Measurements from ENCODE around the gene DNAJB1. TPM values are rescaled to one million over a fixed set of nuclear protein-coding genes. Genes with fewer than 3 reads are reported as not detected.

DNAJB1 gene
- polyA plus RNA-seq, 4 donors: 98.5 to 125 (median 104) TPM

DNA sequence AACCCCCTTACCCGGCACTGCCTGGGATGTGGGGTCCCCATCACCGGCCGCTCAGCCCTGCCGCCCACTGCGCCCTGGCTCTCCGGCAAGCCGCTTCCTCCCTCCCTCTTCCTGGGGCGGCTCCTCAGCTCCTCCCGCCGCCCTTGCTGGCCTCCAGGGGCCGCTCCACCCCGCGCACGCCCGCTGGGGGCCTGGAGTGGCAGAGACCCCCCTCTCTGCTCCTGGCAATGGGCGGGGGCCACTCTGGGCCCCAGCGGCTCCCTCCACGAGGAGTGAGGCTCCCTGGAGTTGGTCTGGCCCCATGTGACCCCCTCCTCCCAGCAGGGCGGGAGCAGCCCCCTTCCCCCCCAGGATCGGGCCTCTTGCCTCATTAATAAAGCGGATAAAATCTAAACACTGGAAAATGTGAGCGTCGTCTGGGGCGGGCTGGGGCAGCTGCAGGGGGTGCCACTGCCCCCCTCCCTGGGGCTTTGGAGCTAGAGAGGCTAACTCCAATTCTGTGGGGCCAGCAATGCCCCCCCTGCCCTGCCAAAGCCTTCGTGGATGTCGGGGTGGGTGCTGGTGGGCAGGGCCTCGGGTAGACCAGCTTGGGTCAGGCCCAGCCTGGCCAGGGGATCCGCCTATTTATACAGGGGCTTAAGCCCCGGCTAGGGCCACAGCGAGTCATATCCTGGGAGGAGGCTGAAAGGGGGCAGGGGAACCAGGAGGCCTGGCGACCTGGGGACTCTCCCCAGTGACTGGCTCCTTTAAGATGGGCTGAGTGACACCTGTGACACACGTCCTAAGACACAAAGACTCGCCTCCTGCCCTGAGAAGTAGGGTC is 42.7 kb downstream of the DNAJB1 start, which contains the start of gene PTGER1:
PTGER1 (minus strand) TSS at position 104 of the 823 bp plus-strand sequence. CDS start 1,034 bp downstream, outside the sequence.
- DNase-seq (ENCODE audit: low read depth in 4 of 4, low spot score in 3 of 4): no peak

GRCh38 chr19:14474827-14475226 is 43.4 kb downstream of the DNAJB1 start:
- DNase-seq (ENCODE audit: low read depth in 4 of 4, low spot score in 3 of 4): no peak

DNA sequence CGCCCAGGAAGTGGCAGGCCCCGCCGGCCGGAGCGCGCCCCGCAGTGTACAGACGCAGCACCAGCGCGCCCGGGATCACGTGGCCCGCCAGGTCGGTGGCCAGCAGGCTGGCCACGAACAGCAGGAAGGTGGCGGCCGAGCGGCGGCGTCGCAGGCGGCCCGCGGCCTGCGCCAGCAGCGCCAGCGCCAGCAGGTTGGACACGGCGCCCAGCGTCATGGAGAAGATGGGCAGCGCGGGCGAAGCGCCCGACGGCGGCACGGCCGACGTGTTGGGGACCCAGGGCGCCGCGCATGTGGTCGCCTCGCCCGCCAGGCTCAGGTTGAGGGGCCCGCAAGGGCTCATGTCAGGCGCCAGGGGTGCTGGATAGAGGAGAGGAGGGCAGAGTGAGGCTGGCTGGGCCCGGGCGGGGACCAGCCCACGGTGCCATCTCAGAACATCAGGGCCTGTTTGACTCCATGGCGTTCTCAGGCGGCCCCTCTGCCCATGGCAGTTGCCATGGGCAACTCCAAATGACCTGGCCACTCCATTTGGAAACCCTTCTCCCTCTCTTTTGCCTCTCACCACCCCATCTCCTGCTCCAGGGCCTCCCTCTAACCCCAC is 44.1 kb downstream of the DNAJB1 start:
- DNase-seq (ENCODE audit: low read depth in 4 of 4, low spot score in 3 of 4): no peak

- DNase-seq (ENCODE audit: low read depth in 4 of 4, low spot score in 3 of 4): no peak
Observed at GRCh38 chr19:14473073-14473977, 44.9 kb downstream of the DNAJB1 start.

- DNase-seq (ENCODE audit: low read depth in 4 of 4, low spot score in 3 of 4): no peak
Observed at GRCh38 chr19:14472202-14472938, 45.8 kb downstream of the DNAJB1 start.

- DNase-seq (ENCODE audit: low read depth in 4 of 4, low spot score in 3 of 4): no peak
Observed at GRCh38 chr19:14471436-14472187, 46.6 kb downstream of the DNAJB1 start.

DNA sequence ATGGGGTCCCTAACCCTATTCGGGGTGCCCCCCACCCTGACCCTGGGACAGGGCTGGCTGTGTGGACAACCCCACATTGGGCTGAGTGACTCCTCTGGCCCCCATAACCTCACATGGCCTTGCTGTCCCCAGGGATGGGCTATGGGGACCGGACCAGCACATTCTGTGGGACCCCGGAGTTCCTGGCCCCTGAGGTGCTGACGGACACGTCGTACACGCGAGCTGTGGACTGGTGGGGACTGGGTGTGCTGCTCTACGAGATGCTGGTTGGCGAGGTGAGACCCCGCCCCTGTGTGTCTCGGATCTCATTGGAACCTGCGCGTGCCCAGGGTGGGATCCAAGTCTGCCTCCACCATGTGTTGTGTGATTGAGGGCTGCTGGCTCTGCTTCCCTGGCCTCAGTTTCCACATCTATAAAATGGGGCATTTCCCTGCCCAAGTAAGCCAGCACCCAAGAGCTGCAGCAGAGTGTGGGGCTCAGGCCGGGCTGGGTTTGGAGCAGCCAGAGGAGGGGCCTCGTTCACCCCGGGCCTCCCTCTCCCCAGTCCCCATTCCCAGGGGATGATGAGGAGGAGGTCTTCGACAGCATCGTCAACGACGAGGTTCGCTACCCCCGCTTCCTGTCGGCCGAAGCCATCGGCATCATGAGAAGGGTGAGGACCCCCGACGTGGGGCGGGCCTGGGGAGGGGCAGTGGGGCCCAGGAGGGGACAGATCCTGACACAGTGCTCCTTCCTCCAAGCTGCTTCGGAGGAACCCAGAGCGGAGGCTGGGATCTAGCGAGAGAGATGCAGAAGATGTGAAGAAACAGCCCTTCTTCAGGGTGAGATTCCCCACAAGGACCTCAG is 47.9 kb downstream of the DNAJB1 start:
- DNase-seq (ENCODE audit: low read depth in 4 of 4, low spot score in 3 of 4): no peak

- DNase-seq (ENCODE audit: low read depth in 4 of 4, low spot score in 3 of 4): no peak
Observed at GRCh38 chr19:14467816-14468215, 50.4 kb downstream of the DNAJB1 start.

DNA sequence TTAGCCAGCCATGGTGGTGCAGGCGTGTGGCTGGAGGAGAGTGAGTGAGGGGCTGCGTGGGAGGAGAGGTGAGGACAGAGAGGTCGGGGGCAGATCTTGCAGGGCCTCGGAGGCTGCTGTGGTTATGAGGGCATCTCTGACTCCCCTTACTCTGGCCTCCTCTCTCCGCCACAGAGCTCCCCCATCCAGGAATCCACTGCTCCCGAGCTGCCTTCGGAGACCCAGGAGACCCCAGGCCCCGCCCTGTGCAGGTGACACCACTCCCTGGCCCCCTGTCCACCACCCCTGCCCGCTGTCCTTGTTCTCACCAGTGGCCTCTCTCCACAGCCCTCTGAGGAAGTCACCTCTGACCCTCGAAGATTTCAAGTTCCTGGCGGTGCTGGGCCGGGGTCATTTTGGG is 50.8 kb downstream of the DNAJB1 start:
- DNase-seq (ENCODE audit: low read depth in 4 of 4, low spot score in 3 of 4): no peak

Other genes starting within 250 kb of the DNAJB1 start
- 10 to 100 TPM; 20.3 to 44.8 (median 23.1) TPM for gene ADGRE5, start 137.0 kb downstream of the DNAJB1 start, polyA plus RNA-seq (ENCODE audit: insufficient read length in 4 of 4)
- gene DDX39A, start 99.1 kb downstream of the DNAJB1 start, polyA plus RNA-seq (ENCODE audit: insufficient read length in 4 of 4): 10 to 100 TPM; 36.1 to 70.0 (median 53.2) TPM
- 100 to 1,000 TPM in 1 of 4 donors, 10 to 100 TPM in 3; 56.1 to 104 (median 80.8) TPM for gene PKN1, start 85.1 kb downstream of the DNAJB1 start, polyA plus RNA-seq (ENCODE audit: insufficient read length in 4 of 4)
- gene PTGER1, start 43.0 kb downstream of the DNAJB1 start, polyA plus RNA-seq (ENCODE audit: insufficient read length in 4 of 4): 1 to 10 TPM in 3 of 4 donors, under 1 TPM in 1; 0.71 to 9.1 (median 2.5) TPM
- gene GIPC1, start 22.3 kb downstream of the DNAJB1 start, polyA plus RNA-seq (ENCODE audit: insufficient read length in 4 of 4): 100 to 1,000 TPM in 1 of 4 donors, 10 to 100 TPM in 3; 58.3 to 102 (median 63.4) TPM
- 100 to 1,000 TPM in 3 of 4 donors, 10 to 100 TPM in 1; 64.8 to 153 (median 142) TPM for gene TECR, start 11.2 kb upstream of the DNAJB1 start, polyA plus RNA-seq (ENCODE audit: insufficient read length in 4 of 4)
- 100 to 1,000 TPM in 1 of 4 donors, 10 to 100 TPM in 3; 72.3 to 131 (median 88.7) TPM for gene NDUFB7, start 53.7 kb upstream of the DNAJB1 start, polyA plus RNA-seq (ENCODE audit: insufficient read length in 4 of 4)
- under 1 TPM in 3 of 4 donors, not detected in 1; 0.09 to 0.30 (median 0.29) TPM for gene CLEC17A, start 64.7 kb upstream of the DNAJB1 start, polyA plus RNA-seq (ENCODE audit: insufficient read length in 4 of 4)
- under 1 TPM in 2 of 4 donors, not detected in 2; 0.09 to 0.40 TPM for gene ADGRE3, start 156.4 kb upstream of the DNAJB1 start, polyA plus RNA-seq (ENCODE audit: insufficient read length in 4 of 4)
- gene ZNF333, start 171.7 kb upstream of the DNAJB1 start, polyA plus RNA-seq (ENCODE audit: insufficient read length in 4 of 4): 10 to 100 TPM; 14.5 to 27.2 (median 21.8) TPM

Data from left renal pelvis (tissue), 4 donors.